ENCODE data around the gene EHD2. TPM values are rescaled to one million over a fixed set of nuclear protein-coding genes. Genes with fewer than 3 reads are reported as not detected.
A peak's percentile ranks its signal among the peaks of the same experiment; 100 is the strongest.

Gene EHD2
- total and polyA plus RNA-seq, 2 of the 4 experiments (the other 2 are of a cell fraction), result 35.3 to 181 TPM

DNA sequence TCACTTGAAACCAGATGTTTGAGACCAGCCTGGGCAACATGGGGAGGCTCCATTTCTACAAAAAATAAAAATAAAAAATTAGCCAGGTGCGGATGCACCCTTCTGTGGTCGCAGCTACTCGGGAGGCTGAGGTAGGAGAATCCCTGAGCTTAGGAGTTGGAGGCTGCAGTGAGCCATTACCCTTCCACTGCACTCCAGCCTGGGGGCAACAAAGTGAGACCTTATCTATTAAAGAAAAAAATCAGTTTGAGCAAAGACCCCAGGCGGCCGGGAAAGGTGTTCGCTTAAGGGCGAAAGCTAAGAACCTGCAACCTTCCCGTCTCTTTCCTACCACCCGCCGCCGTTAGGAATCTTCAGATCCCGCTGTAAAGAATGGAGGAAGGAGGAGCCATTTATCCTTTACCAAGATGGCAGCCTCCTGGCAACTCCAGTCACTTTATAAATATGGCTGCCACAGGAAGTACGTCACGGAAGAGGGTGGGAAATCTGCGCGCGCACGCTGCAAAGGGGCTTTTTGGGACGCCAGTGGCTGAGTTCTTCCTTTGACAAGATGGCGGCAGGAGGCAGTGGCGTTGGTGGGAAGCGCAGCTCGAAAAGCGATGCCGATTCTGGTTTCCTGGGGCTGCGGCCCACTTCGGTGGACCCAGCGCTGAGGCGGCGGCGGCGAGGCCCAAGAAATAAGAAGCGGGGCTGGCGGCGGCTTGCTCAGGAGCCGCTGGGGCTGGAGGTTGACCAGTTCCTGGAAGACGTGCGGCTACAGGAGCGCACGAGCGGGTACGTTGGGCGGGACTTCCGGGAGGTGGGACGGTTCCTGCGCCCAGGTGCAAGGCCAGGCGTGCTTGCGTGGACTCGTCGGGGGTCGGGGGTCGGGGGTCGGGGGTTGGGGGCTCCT is 32.0 kb downstream of the EHD2 start, which contains the start of gene NOP53:
Gene NOP53, plus strand, starts transcription at position 537 of the 892 bp plus-strand sequence. Its CDS starts 14 bp downstream, at position 551.
- WGBS, 2 experiments (ENCODE audit: extremely low coverage in 2 of 2, insufficient read length in 1 of 2), result 0% methylated on average over 21 of the region's 53 CpGs; no CpG with 5 or more reads in 1 of the 2 experiments
- peak within 1 kb of the TSS; percentile 36; the same call in 1 of the 2 replicates for H4K91ac ChIP-seq (ENCODE audit: insufficient read depth, low read depth, low read length)
- H2BK15ac ChIP-seq (ENCODE audit: low read depth, low read length), result 0 out of 3 replicates have a peak within 1 kb of the TSS, but pooled peaks have one; percentile 19
- no peak for TF ChIP-seq CEBPB (IDR thresholded peaks at IDR 0.05; ENCODE audit: low read depth, low read length)
- TF ChIP-seq POLR2A (IDR thresholded peaks at IDR 0.05; ENCODE audit: low read depth, low read length), result peak; percentile 90
- TF ChIP-seq MAZ (IDR thresholded peaks at IDR 0.05; ENCODE audit: borderline replicate concordance, low read depth, low read length), result peak; percentile 14; the same call in 1 of the 2 replicates
- no peak for TF ChIP-seq CHD1 (IDR thresholded peaks at IDR 0.05; ENCODE audit: low read depth, low read length)
- no peak for TF ChIP-seq MAFK (IDR thresholded peaks at IDR 0.05; ENCODE audit: low read depth, low read length)
- TF ChIP-seq RCOR1 (IDR thresholded peaks at IDR 0.05; ENCODE audit: insufficient replicate concordance, low read length), result no peak
- TF ChIP-seq SMC3 (IDR thresholded peaks at IDR 0.05; ENCODE audit: low read depth, low read length), result no peak
- no peak for TF ChIP-seq NFE2L2 (IDR thresholded peaks at IDR 0.05; ENCODE audit: low read depth, low read length)
- TF ChIP-seq, protein P1, sequence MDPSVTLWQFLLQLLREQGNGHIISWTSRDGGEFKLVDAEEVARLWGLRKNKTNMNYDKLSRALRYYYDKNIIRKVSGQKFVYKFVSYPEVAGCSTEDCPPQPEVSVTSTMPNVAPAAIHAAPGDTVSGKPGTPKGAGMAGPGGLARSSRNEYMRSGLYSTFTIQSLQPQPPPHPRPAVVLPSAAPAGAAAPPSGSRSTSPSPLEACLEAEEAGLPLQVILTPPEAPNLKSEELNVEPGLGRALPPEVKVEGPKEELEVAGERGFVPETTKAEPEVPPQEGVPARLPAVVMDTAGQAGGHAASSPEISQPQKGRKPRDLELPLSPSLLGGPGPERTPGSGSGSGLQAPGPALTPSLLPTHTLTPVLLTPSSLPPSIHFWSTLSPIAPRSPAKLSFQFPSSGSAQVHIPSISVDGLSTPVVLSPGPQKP (IDR thresholded peaks at IDR 0.05; ENCODE audit: borderline replicate concordance, low read depth, low read length), result no peak
- peak; percentile 49; the same call in 1 of the 2 replicates for TF ChIP-seq MXI1 (IDR thresholded peaks at IDR 0.05; ENCODE audit: borderline replicate concordance, low read depth, low read length)
- no peak for TF ChIP-seq RFX5 (IDR thresholded peaks at IDR 0.05; ENCODE audit: low read depth, low read length)
- peak within 1 kb of the TSS; percentile 89 for H3K27ac ChIP-seq (ENCODE audit: insufficient read depth, low read length)
- peak within 1 kb of the TSS; percentile 54 for H3K9ac ChIP-seq (ENCODE audit: low read depth, low read length)
- peak within 1 kb of the TSS; percentile 89 for H2AFZ ChIP-seq (replicated peaks; ENCODE audit: low read length, poor library complexity)
- H3K4me3 ChIP-seq (ENCODE audit: insufficient read depth, low read depth, low read length), result peak within 1 kb of the TSS; percentile 72
- H3K27me3 ChIP-seq (ENCODE audit: control insufficient read depth, insufficient read depth, low read length), result no peaks in the 10 kb centered on the region
- no peak within 1 kb of the TSS for H2BK20ac ChIP-seq (ENCODE audit: low read depth, low read length)
- intact Hi-C loops (cut with micrococcal nuclease) (loop anchor here (1.0 kb wide), 1 partner anchor 81 kb away; no protein-coding TSS in a partner anchor), in situ Hi-C loops (cut with MboI; ENCODE audit: low sequenced_read_pairs) (loop anchor here (5.0 kb wide), 1 partner anchor 33 kb away; the partner anchor contains the start of gene EHD2), dilution Hi-C loops (cut with HindIII; ENCODE audit: low sequenced_read_pairs, unreplicated experiment) (no loop called here)
- ChIA-PET POLR2A (ENCODE audit: unreplicated experiment) (interaction anchor here (0.6 to 1.1 kb wide), 3 partner anchors 11 to 630 kb away, joined by 3 to 4 read pairs (median 4); no protein-coding TSS in a partner anchor), CTCF (interaction anchor here (0.6 kb wide), 1 partner anchor 21 kb away, joined by 3 read pairs; no protein-coding TSS in a partner anchor)
- peak within 1 kb of the TSS; percentile 66 for H3K4ac ChIP-seq (ENCODE audit: low read depth, low read length)
- peak within 1 kb of the TSS; percentile 73 for H3K14ac ChIP-seq (replicated peaks; ENCODE audit: low read depth, low read length)
- DNase-seq (peak; percentile 96), ATAC-seq (ENCODE audit: low read depth) (peak; percentile 46)
- H2AK5ac ChIP-seq (ENCODE audit: low read depth, low read length), result peak within 1 kb of the TSS; percentile 48; the same call in 1 of the 2 replicates
- peak within 1 kb of the TSS; percentile 14; the same call in 1 of the 2 replicates for H3K18ac ChIP-seq (ENCODE audit: low read depth, low read length)
- BruUV-seq (replicated peaks), result no TSS peak
- H4K8ac ChIP-seq (ENCODE audit: low read depth in 2 of 2, low read length in 2 of 2), result peak within 1 kb of the TSS; percentile 38 to 90; a peak in 3 of 4 replicates
- peak within 1 kb of the TSS; percentile 72 for H3K4me2 ChIP-seq (ENCODE audit: low read depth, low read length)
- peak within 1 kb of the TSS; percentile 88 for H2AK9ac ChIP-seq (replicated peaks; ENCODE audit: low read depth, low read length, poor library complexity)
- no peaks in the 10 kb centered on the region for H3K9me3 ChIP-seq (ENCODE audit: control insufficient read depth, insufficient read depth, low read length)
- H3K4me1 ChIP-seq (ENCODE audit: control insufficient read depth, insufficient read depth, low read length), result peaks cover 9% of the 10 kb centered on the region
- peaks cover 41% of the 10 kb centered on the region for H3K36me3 ChIP-seq (ENCODE audit: control insufficient read depth, insufficient read depth, low read length)
- peak within 1 kb of the TSS; percentile 82 for H2BK5ac ChIP-seq (ENCODE audit: low read depth, low read length, poor library complexity, severe bottlenecking)
- peak within 1 kb of the TSS; percentile 5; the same call in 1 of the 2 replicates for H3K56ac ChIP-seq (ENCODE audit: extremely low read depth, insufficient read depth, low read length)
- peak within 1 kb of the TSS; percentile 59; the same call in 1 of the 2 replicates for H4K5ac ChIP-seq (ENCODE audit: low read depth, low read length)
- no peak within 1 kb of the TSS for H3K23ac ChIP-seq (ENCODE audit: low read depth, low read length)
- H3K79me1 ChIP-seq (ENCODE audit: low read depth in 1 of 2, low read length in 2 of 2), result peaks cover 30 to 66% of the 10 kb centered on the region in 2 experiments
- peak within 1 kb of the TSS; percentile 45; the same call in 1 of the 2 replicates for H2BK120ac ChIP-seq (ENCODE audit: low read depth, low read length)
- H4K20me1 ChIP-seq (ENCODE audit: insufficient read depth, low read length), result peaks cover 21% of the 10 kb centered on the region
- H3K9me1 ChIP-seq (ENCODE audit: insufficient read depth, low read length), result no peaks in the 10 kb centered on the region

Data from IMR-90 (cell line).